B cell (primary cell): Measurements from ENCODE around the gene PRKCQ. TPM values are rescaled to one million over a fixed set of nuclear protein-coding genes. Genes with fewer than 3 reads are reported as not detected.

Source experiments
- ATAC-seq: fragments of 200-7000 bp; cut with Tn5 transposase; one replicate; pipeline ENCODE4 v1.10.0; 2021; ENCODE audit warnings: low read depth, mild to moderate bottlenecking, moderate number of reproducible peaks, moderate library complexity
- CTCF ChIA-PET: fragments of 350-600 bp; sonication (Branson Sonifier 250); formaldehyde crosslinking; loops from one replicate; lab custom pipeline; 2021; ENCODE audit warnings: antibody characterized with exemption, inconsistent platforms; lab: Charles Lee
- POLR2A ChIA-PET: fragments of 350-600 bp; sonication (Branson Sonifier 250); formaldehyde crosslinking; loops from one replicate; lab custom pipeline; 2021; ENCODE audit warnings: antibody characterized with exemption; lab: Charles Lee
- DNase-seq: peaks from one replicate; pipeline ENCODE4 v3.0.0; 2013
- H2AFZ ChIP-seq: 2 replicates; pipeline ENCODE4 v1.6.1; 2012; ENCODE audit warnings: mild to moderate bottlenecking, low read depth, low read length; ENCODE audit not compliant: insufficient read depth, poor library complexity, severe bottlenecking
- H3K27ac ChIP-seq, 2 donors: 1 replicate in 1 of 2; 2 replicates in 1 of 2; pipeline ENCODE4 v1.5.1; 2012 to 2013; ENCODE audit warnings: low read length in 2 of 2, mild to moderate bottlenecking in 2 of 2, moderate library complexity in 1 of 2
- H3K27me3 ChIP-seq, 4 experiments: fragments of 200-600 bp in 1 of 4; sonication (generic) in 1 of 4; replicated peaks in 1 of 4; 1 replicate in 2 of 4; 2 replicates in 2 of 4; pipeline versions ENCODE4 v1.6.1 to v1.7.0; 2013 to 2016; ENCODE audit warnings: low read length in 3 of 4, mild to moderate bottlenecking in 2 of 4, mixed read lengths in 1 of 4, moderate library complexity in 1 of 4; ENCODE audit not compliant: insufficient read depth in 4 of 4, control insufficient read depth in 3 of 4; ENCODE audit errors: control extremely low read depth in 1 of 4
- H3K36me3 ChIP-seq, 2 experiments: replicated peaks in 1 of 2; 1 replicate in 1 of 2; 2 replicates in 1 of 2; pipeline versions ENCODE4 v1.6.1 to v1.7.1; 2013; ENCODE audit warnings: low read length in 1 of 2; ENCODE audit not compliant: insufficient read depth in 2 of 2, control insufficient read depth in 1 of 2; ENCODE audit errors: control extremely low read depth in 1 of 2, extremely low read depth in 1 of 2
- H3K4me1 ChIP-seq, 2 donors: fragments of 200-600 bp in 1 of 2; sonication (generic) in 1 of 2; 1 replicate in 1 of 2; 2 replicates in 1 of 2; pipeline versions ENCODE4 v1.5.1 to v1.6.1; 2013 to 2017; ENCODE audit warnings: low read length in 2 of 2; ENCODE audit not compliant: control insufficient read depth in 2 of 2, insufficient read depth in 2 of 2
- H3K4me2 ChIP-seq: replicated peaks from 2 replicates; pipeline ENCODE3; 2012; ENCODE audit warnings: mild to moderate bottlenecking, low read depth, low read length; ENCODE audit not compliant: poor library complexity, severe bottlenecking
- H3K4me3 ChIP-seq, 5 experiments: fragments of 200-600 bp in 1 of 5; sonication (generic) in 1 of 5; 1 replicate in 3 of 5; 2 replicates in 2 of 5; pipeline versions ENCODE4 v1.5.1 to v1.7.0; 2011 to 2016; ENCODE audit warnings: low read length in 4 of 5, mild to moderate bottlenecking in 4 of 5, low read depth in 2 of 5, control low read depth in 1 of 5, moderate library complexity in 1 of 5; ENCODE audit not compliant: insufficient read depth in 1 of 5; ENCODE audit errors: control extremely low read depth in 1 of 5, extremely low read depth in 1 of 5
- H3K79me2 ChIP-seq: fragments of 200-600 bp; sonication (generic); one replicate; pipeline ENCODE4 v1.6.0; 2016; ENCODE audit warnings: low read length; ENCODE audit not compliant: control insufficient read depth, insufficient read depth
- H3K9ac ChIP-seq: fragments of 200-600 bp; sonication (generic); 2 replicates; pipeline ENCODE4 v1.6.1; 2017; ENCODE audit warnings: mild to moderate bottlenecking, low read length, moderate library complexity
- H3K9me3 ChIP-seq, 3 donors: one replicate each; pipeline versions ENCODE4 v1.6.1 to v1.7.1; 2013; ENCODE audit warnings: low read length in 2 of 3; ENCODE audit not compliant: control insufficient read depth in 2 of 3, insufficient read depth in 1 of 3; ENCODE audit errors: control extremely low read depth in 1 of 3
- H4K20me1 ChIP-seq: 2 replicates; pipeline ENCODE4 v1.6.0; 2012; ENCODE audit warnings: mild to moderate bottlenecking, low read length; ENCODE audit not compliant: insufficient read depth, control insufficient read depth, poor library complexity, severe bottlenecking
- H3K27ac Mint-ChIP-seq: one replicate; pipeline ENCODE4 v1.8.0; 2021; ENCODE audit warnings: mixed read lengths
- H3K27me3 Mint-ChIP-seq: one replicate; pipeline ENCODE4 v1.8.0; 2021; ENCODE audit warnings: mixed read lengths
- H3K4me1 Mint-ChIP-seq: one replicate; pipeline ENCODE4 v1.8.0; 2021; ENCODE audit warnings: mixed read lengths
- H3K4me3 Mint-ChIP-seq: one replicate; pipeline ENCODE4 v1.8.0; 2021; ENCODE audit warnings: mixed read lengths
- H3K9me3 Mint-ChIP-seq: one replicate; pipeline ENCODE4 v1.8.0; 2022; ENCODE audit warnings: mixed read lengths; ENCODE audit not compliant: insufficient read depth
- CTCF ChIP-seq: fragments of 200-600 bp; IDR thresholded peaks from one replicate; pipeline ENCODE4 v1.8.0; 2022; ENCODE audit warnings: antibody characterized with exemption, mild to moderate bottlenecking
- EZH2 ChIP-seq: IDR thresholded peaks from 2 replicates; pipeline ENCODE4 v1.6.1; 2012; ENCODE audit warnings: borderline replicate concordance, low read depth, mild to moderate bottlenecking, moderate library complexity, low read length; ENCODE audit not compliant: insufficient read depth, poor library complexity, severe bottlenecking
- WGBS: methylation state at CpG from one replicate; pipeline ENCODE4 v1.1.5; 2013; ENCODE audit warnings: missing lambda C conversion rate; ENCODE audit not compliant: insufficient coverage; 5-methylcytosine and 5-hydroxymethylcytosine counted together
- intact Hi-C: fragments of 100-400 bp; cut with micrococcal nuclease; formaldehyde crosslinking; loops from one replicate; pipeline ENCODE4 v1.10.0; 2022
- polyA plus RNA-seq: library from polyadenylated mRNA; depleted of rRNA; stranded (reverse); fragments of >200 nt; gene quantifications from 2 replicates; pipeline ENCODE4 v1.2.3, GENCODE V29; 2012
- total RNA-seq, 2 donors: library from RNA; stranded (reverse); fragments of 120-200 nt in 1 of 2; gene quantifications; 1 replicate in 1 of 2; 2 replicates in 1 of 2; pipeline versions ENCODE4 v1.2.3 to v1.2.4, GENCODE V29; 2013 to 2022

PRKCQ gene
- total and polyA plus RNA-seq, 2 donors (not counting 1 experiment from before 2014, with no cell fraction given) = 0.15 to 0.16 TPM

- no peak for TF ChIP-seq CTCF
- TF ChIP-seq EZH2 = no peak
- CTCF ChIA-PET = no interaction called here
- POLR2A ChIA-PET = no interaction called here
- no peak overlapping the region for H3K4me3 ChIP-seq
- H4K20me1 ChIP-seq = no peaks in the 10 kb centered on the region
- H3K36me3 ChIP-seq = no peaks in the 10 kb centered on the region
- no peaks in the 10 kb centered on the region for H3K79me2 ChIP-seq
- peaks cover 11% of the 10 kb centered on the region for H3K27me3 Mint-ChIP-seq
- H3K9me3 ChIP-seq = peaks cover 0 to 2% (median 0%) of the 10 kb centered on the region in 3 donors
- no peaks in the 10 kb centered on the region for H3K9me3 Mint-ChIP-seq
- H3K27ac ChIP-seq = no peak overlapping the region
- intact Hi-C loops = no loop called here
- peaks cover 0 to 4% (median 0%) of the 10 kb centered on the region in 4 experiments for H3K27me3 ChIP-seq
- H2AFZ ChIP-seq = no peak overlapping the region
- WGBS = 98% methylated on average over 10 of the region's 11 CpGs
- no peaks in the 10 kb centered on the region for H3K4me1 ChIP-seq
- no peak for DNase-seq
- ATAC-seq = no peak
- H3K27ac Mint-ChIP-seq = no peak overlapping the region
- no peak overlapping the region for H3K4me3 Mint-ChIP-seq
- no peak overlapping the region for H3K9ac ChIP-seq
- H3K4me1 Mint-ChIP-seq = no peaks in the 10 kb centered on the region
- H3K4me2 ChIP-seq = no peak overlapping the region
These were observed 44.8 kb downstream of the PRKCQ start for GRCh38 chr10:6535156-6535764.

GRCh38 chr10:6532321-6532720, 47.8 kb downstream of the PRKCQ start:
- no peak overlapping the region for H3K27ac ChIP-seq
- POLR2A ChIA-PET = no interaction called here
- Mint-ChIP-seq H3K27me3 (peaks cover 12% of the 10 kb centered on the region), H3K9me3 (no peaks in the 10 kb centered on the region), H3K27ac (no peak overlapping the region), H3K4me3 (no peak overlapping the region), H3K4me1 (no peaks in the 10 kb centered on the region)
- TF ChIP-seq EZH2 (no peak), CTCF (no peak)
- H2AFZ ChIP-seq = no peak overlapping the region
- CTCF ChIA-PET = no interaction called here
- 88% methylated on average over 5 of the region's 5 CpGs for WGBS
- no peaks in the 10 kb centered on the region for H3K79me2 ChIP-seq
- H3K27me3 ChIP-seq = no peaks in the 10 kb centered on the region
- H3K4me1 ChIP-seq = no peaks in the 10 kb centered on the region
- H3K4me2 ChIP-seq = no peak overlapping the region
- no peak overlapping the region for H3K9ac ChIP-seq
- no peak overlapping the region for H3K4me3 ChIP-seq
- ATAC-seq = no peak
- no peaks in the 10 kb centered on the region for H3K36me3 ChIP-seq
- DNase-seq = no peak
- no peaks in the 10 kb centered on the region for H3K9me3 ChIP-seq
- H4K20me1 ChIP-seq = no peaks in the 10 kb centered on the region
- intact Hi-C loops = no loop called here
